Caco-2 (cell line): ENCODE results near the gene SRP19. TPM values are rescaled to one million over a fixed set of nuclear protein-coding genes. Genes with fewer than 3 reads are reported as not detected.
"Not testable (repeated sequence)": the region's sequence is repeated elsewhere in the genome, so short reads cannot be mapped to it uniquely, and the experiment has no call there.

Experiments
- BruUV-seq: library from RNA; stranded (reverse); fragments of 400-500 nt; replicated peaks from 2 replicates; lab custom pipeline; 2021; lab: Mats Ljungman, UMichigan
- CTCF ChIA-PET: fragments of 300-600 bp; sonication (Branson Sonifier 250); formaldehyde crosslinking; loops from one replicate; lab custom pipeline; 2022; ENCODE audit warnings: antibody characterized with exemption; lab: Charles Lee
- POLR2A ChIA-PET: fragments of 300-600 bp; sonication (Branson Sonifier 250); formaldehyde crosslinking; loops from one replicate; lab custom pipeline; 2022; ENCODE audit warnings: antibody characterized with exemption; lab: Charles Lee
- DNase-seq, 2 experiments: peaks; one replicate each; pipeline versions ENCODE4 v3.0.0 to v3.0.0-alpha.2; 2020 to 2022
- H3K27me3 ChIP-seq: replicated peaks from 2 replicates; pipeline ENCODE4 v1.6.0; 2011; ENCODE audit warnings: low read length; ENCODE audit not compliant: control insufficient read depth, insufficient read depth
- H3K36me3 ChIP-seq: 2 replicates; pipeline ENCODE4 v1.5.1; 2011; ENCODE audit warnings: low read length; ENCODE audit not compliant: control insufficient read depth, insufficient read depth
- H3K4me1 ChIP-seq: fragments of 250-450 bp; sonication (Bioruptor Pico); 2 replicates; pipeline ENCODE4 v1.5.1; 2020; ENCODE audit warnings: mild to moderate bottlenecking
- H3K4me3 ChIP-seq: 2 replicates; pipeline ENCODE4 v1.5.1; 2011; ENCODE audit warnings: low read depth, mild to moderate bottlenecking, control low read depth, low read length
- H3K9me3 ChIP-seq: fragments of 250-450 bp; sonication (Bioruptor Pico); 2 replicates; pipeline ENCODE4 v1.5.1; 2020; ENCODE audit warnings: mild to moderate bottlenecking, moderate library complexity
- H3K27ac Mint-ChIP-seq: one replicate; pipeline ENCODE4 v1.8.0; 2022; ENCODE audit warnings: mixed read lengths; ENCODE audit not compliant: unreplicated experiment
- H3K27me3 Mint-ChIP-seq: one replicate; pipeline ENCODE4 v1.8.0; 2022; ENCODE audit warnings: mixed read lengths; ENCODE audit not compliant: insufficient read depth, unreplicated experiment
- H3K36me3 Mint-ChIP-seq: one replicate; pipeline ENCODE4 v1.8.0; 2022; ENCODE audit warnings: mild to moderate bottlenecking, mixed read lengths; ENCODE audit not compliant: insufficient read depth, unreplicated experiment
- H3K4me1 Mint-ChIP-seq: one replicate; pipeline ENCODE4 v1.8.0; 2022; ENCODE audit warnings: low read depth, mixed read lengths; ENCODE audit not compliant: unreplicated experiment
- H3K4me3 Mint-ChIP-seq: one replicate; pipeline ENCODE4 v1.8.0; 2022; ENCODE audit warnings: mild to moderate bottlenecking, moderate library complexity, mixed read lengths; ENCODE audit not compliant: unreplicated experiment
- H3K9me3 Mint-ChIP-seq: one replicate; pipeline ENCODE4 v1.8.0; 2022; ENCODE audit warnings: mixed read lengths; ENCODE audit not compliant: unreplicated experiment
- CTCF ChIP-seq, 2 experiments: fragments of 200-600 bp in 1 of 2; IDR thresholded peaks; 1 replicate in 1 of 2; 2 replicates in 1 of 2; pipeline versions ENCODE4 v1.5.1 to v1.8.0; 2011 to 2022; ENCODE audit warnings: antibody characterized with exemption in 1 of 2, control low read depth in 1 of 2, inconsistent platforms in 1 of 2, low read depth in 1 of 2, low read length in 1 of 2, mild to moderate bottlenecking in 1 of 2, moderate library complexity in 1 of 2; ENCODE audit not compliant: insufficient read depth in 1 of 2, severe bottlenecking in 1 of 2, unreplicated experiment in 1 of 2
- intact Hi-C: fragments of 100-400 bp; cut with micrococcal nuclease; formaldehyde crosslinking; loops from one replicate; pipeline ENCODE4 v1.10.0; 2022; ENCODE audit not compliant: unreplicated experiment
- total RNA-seq: library from RNA; stranded (reverse); gene quantifications from 2 replicates; pipeline ENCODE4 v1.2.3, GENCODE V29; 2022

The SRP19 gene
- total RNA-seq, 1 experiment from 2014 or later: 65.1 TPM

GRCh38 chr5:112895682-112896081 lies 34.6 kb downstream of the SRP19 start:
- ChIA-PET POLR2A (no interaction called here), CTCF (no interaction called here)
- Histone ChIP-seq H3K9me3 (no peaks in the 10 kb centered on the region), H3K4me1 (no peaks in the 10 kb centered on the region), H3K4me3 (no peak overlapping the region), H3K27me3 (no peaks in the 10 kb centered on the region), H3K36me3 (no peaks in the 10 kb centered on the region; the same call in 1 of the 2 replicates)
- H3K4me1 Mint-ChIP-seq: no peaks in the 10 kb centered on the region
- no TSS peak for BruUV-seq
- H3K27me3 Mint-ChIP-seq: no peaks in the 10 kb centered on the region
- H3K4me3 Mint-ChIP-seq: no peak overlapping the region
- H3K27ac Mint-ChIP-seq: no peak overlapping the region
- H3K9me3 Mint-ChIP-seq: no peaks in the 10 kb centered on the region
- DNase-seq: no peak
- no peak for TF ChIP-seq CTCF (IDR thresholded peaks at IDR 0.05; ENCODE audit: insufficient read depth in 1 of 2, low read depth in 1 of 2, low read length in 1 of 2, severe bottlenecking in 1 of 2, unreplicated experiment in 1 of 2)
- peaks cover 66% of the 10 kb centered on the region for H3K36me3 Mint-ChIP-seq
- intact Hi-C loops: no loop called here

- Mint-ChIP-seq H3K9me3 (no peaks in the 10 kb centered on the region), H3K4me1 (no peaks in the 10 kb centered on the region), H3K27ac (no peak overlapping the region), H3K36me3 (peaks cover 54% of the 10 kb centered on the region), H3K4me3 (no peak overlapping the region), H3K27me3 (no peaks in the 10 kb centered on the region)
- no peaks in the 10 kb centered on the region for H3K27me3 ChIP-seq
- ChIA-PET CTCF (no interaction called here), POLR2A (no interaction called here)
- TF ChIP-seq CTCF (IDR thresholded peaks at IDR 0.05; ENCODE audit: insufficient read depth in 1 of 2, low read depth in 1 of 2, low read length in 1 of 2, severe bottlenecking in 1 of 2, unreplicated experiment in 1 of 2): no peak
- BruUV-seq: no TSS peak
- intact Hi-C loops: no loop called here
- H3K36me3 ChIP-seq: no peaks in the 10 kb centered on the region; the same call in 1 of the 2 replicates
- no peak for DNase-seq
- H3K9me3 ChIP-seq: no peaks in the 10 kb centered on the region
- H3K4me3 ChIP-seq: no peak overlapping the region
- no peaks in the 10 kb centered on the region for H3K4me1 ChIP-seq
Measured at GRCh38 chr5:112902561-112902960, 41.5 kb downstream of the SRP19 start.

GRCh38 chr5:112904996-112905395 lies 43.9 kb downstream of the SRP19 start:
- intact Hi-C loops, DNase-seq, H3K9me3 Mint-ChIP-seq, CTCF ChIA-PET, H3K27ac Mint-ChIP-seq, H3K9me3 ChIP-seq, POLR2A ChIA-PET, H3K4me3 Mint-ChIP-seq, H3K36me3 ChIP-seq, H3K27me3 ChIP-seq, H3K27me3 Mint-ChIP-seq, BruUV-seq, H3K4me3 ChIP-seq, H3K4me1 ChIP-seq, H3K4me1 Mint-ChIP-seq: not testable (repeated sequence)
- peaks cover 54% of the 10 kb centered on the region for H3K36me3 Mint-ChIP-seq

- no peak overlapping the region for H3K4me3 Mint-ChIP-seq
- Histone ChIP-seq H3K36me3 (no peaks in the 10 kb centered on the region), H3K4me1 (no peaks in the 10 kb centered on the region), H3K27me3 (no peaks in the 10 kb centered on the region), H3K9me3 (no peaks in the 10 kb centered on the region), H3K4me3 (no peak overlapping the region)
- no TSS peak for BruUV-seq
- intact Hi-C loops: no loop called here
- H3K9me3 Mint-ChIP-seq: no peaks in the 10 kb centered on the region
- ChIA-PET CTCF (no interaction called here), POLR2A (no interaction called here)
- no peak for TF ChIP-seq CTCF (IDR thresholded peaks at IDR 0.05; ENCODE audit: insufficient read depth in 1 of 2, low read depth in 1 of 2, low read length in 1 of 2, severe bottlenecking in 1 of 2, unreplicated experiment in 1 of 2)
- no peak overlapping the region for H3K27ac Mint-ChIP-seq
- H3K36me3 Mint-ChIP-seq: peaks cover 53% of the 10 kb centered on the region
- H3K4me1 Mint-ChIP-seq: no peaks in the 10 kb centered on the region
- H3K27me3 Mint-ChIP-seq: no peaks in the 10 kb centered on the region
- DNase-seq: no peak
Measured at GRCh38 chr5:112906637-112907036, 45.5 kb downstream of the SRP19 start.
